Ovary (tissue), 3 donors: Measurements from ENCODE around the gene PRR15L.

Source experiments
- EP300 ChIP-seq: sonication (generic); formaldehyde crosslinking; IDR thresholded peaks from one replicate; pipeline ENCODE4 v1.6.1; 2017; ENCODE audit warnings: antibody characterized with exemption
- POLR2A ChIP-seq: fragments of 450-650 bp; IDR thresholded peaks from one replicate; pipeline ENCODE4 v1.6.1; 2017; ENCODE audit warnings: antibody characterized with exemption, mild to moderate bottlenecking, moderate library complexity
- TF ChIP-seq, protein P1 (sequence below), 3 donors: fragments of 450-650 bp in 2 of 3; fragments of 200-600 bp in 1 of 3; IDR thresholded peaks; one replicate each; pipeline versions ENCODE4 v1.5.1 to v1.8.0; 2016 to 2022; ENCODE audit warnings: antibody characterized with exemption in 3 of 3, mild to moderate bottlenecking in 1 of 3
- donor health status: DM: no; HTN: no; CAD: no.

- TF ChIP-seq, protein P1, sequence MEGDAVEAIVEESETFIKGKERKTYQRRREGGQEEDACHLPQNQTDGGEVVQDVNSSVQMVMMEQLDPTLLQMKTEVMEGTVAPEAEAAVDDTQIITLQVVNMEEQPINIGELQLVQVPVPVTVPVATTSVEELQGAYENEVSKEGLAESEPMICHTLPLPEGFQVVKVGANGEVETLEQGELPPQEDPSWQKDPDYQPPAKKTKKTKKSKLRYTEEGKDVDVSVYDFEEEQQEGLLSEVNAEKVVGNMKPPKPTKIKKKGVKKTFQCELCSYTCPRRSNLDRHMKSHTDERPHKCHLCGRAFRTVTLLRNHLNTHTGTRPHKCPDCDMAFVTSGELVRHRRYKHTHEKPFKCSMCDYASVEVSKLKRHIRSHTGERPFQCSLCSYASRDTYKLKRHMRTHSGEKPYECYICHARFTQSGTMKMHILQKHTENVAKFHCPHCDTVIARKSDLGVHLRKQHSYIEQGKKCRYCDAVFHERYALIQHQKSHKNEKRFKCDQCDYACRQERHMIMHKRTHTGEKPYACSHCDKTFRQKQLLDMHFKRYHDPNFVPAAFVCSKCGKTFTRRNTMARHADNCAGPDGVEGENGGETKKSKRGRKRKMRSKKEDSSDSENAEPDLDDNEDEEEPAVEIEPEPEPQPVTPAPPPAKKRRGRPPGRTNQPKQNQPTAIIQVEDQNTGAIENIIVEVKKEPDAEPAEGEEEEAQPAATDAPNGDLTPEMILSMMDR (IDR thresholded peaks at IDR 0.05) = no peak
- TF ChIP-seq EP300 = no peak
- no peak for TF ChIP-seq POLR2A
Observed at GRCh38 chr17:47993964-47994363, 36.3 kb upstream of the PRR15L start.
